Transverse colon (tissue), 4 donors: ENCODE data around the gene BLOC1S3.

Source experiments
- POLR2A ChIP-seq: fragments of 450-650 bp; IDR thresholded peaks from one replicate; pipeline ENCODE4 v1.6.1; 2016; ENCODE audit warnings: antibody characterized with exemption, mild to moderate bottlenecking, moderate library complexity
- POLR2AphosphoS5 ChIP-seq, 3 donors: sonication (generic); formaldehyde crosslinking; IDR thresholded peaks; one replicate each; pipeline ENCODE4 v1.6.1; 2016; ENCODE audit warnings: antibody characterized with exemption in 3 of 3
- TF ChIP-seq, protein P1 (sequence below), 5 experiments: fragments of 200-600 bp in 3 of 5; fragments of 450-650 bp in 2 of 5; sonication (generic) in 3 of 5; IDR thresholded peaks; 1 replicate in 2 of 5; 2 replicates in 3 of 5; pipeline ENCODE4 v1.5.1; 2016 to 2017; ENCODE audit warnings: antibody characterized with exemption in 5 of 5, inconsistent platforms in 3 of 5, mild to moderate bottlenecking in 2 of 5, moderate library complexity in 1 of 5

DNA sequence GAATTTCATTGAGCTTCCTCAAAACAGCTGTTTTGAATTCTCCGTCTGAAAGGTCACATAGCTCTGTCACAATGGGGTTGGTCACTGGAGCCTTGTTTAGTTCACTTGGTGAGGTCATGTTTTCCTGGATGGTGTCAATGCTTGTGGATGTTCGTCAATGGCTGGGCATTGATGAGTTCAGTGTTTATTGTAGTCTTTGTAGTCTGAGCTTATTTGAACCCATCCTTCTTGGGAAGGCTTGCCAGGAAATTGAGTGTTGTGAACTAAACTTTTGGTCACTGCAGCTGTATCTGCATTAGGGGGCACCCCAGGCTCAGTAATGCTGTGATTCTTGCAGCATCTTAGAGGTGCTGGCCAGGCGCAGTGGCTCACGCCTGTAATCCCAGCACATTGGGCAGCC, 22.0 kb downstream of the BLOC1S3 start:
- TF ChIP-seq POLR2A (no peak), POLR2AphosphoS5 (IDR thresholded peaks at IDR 0.05) (no peak)
- TF ChIP-seq, protein P1, sequence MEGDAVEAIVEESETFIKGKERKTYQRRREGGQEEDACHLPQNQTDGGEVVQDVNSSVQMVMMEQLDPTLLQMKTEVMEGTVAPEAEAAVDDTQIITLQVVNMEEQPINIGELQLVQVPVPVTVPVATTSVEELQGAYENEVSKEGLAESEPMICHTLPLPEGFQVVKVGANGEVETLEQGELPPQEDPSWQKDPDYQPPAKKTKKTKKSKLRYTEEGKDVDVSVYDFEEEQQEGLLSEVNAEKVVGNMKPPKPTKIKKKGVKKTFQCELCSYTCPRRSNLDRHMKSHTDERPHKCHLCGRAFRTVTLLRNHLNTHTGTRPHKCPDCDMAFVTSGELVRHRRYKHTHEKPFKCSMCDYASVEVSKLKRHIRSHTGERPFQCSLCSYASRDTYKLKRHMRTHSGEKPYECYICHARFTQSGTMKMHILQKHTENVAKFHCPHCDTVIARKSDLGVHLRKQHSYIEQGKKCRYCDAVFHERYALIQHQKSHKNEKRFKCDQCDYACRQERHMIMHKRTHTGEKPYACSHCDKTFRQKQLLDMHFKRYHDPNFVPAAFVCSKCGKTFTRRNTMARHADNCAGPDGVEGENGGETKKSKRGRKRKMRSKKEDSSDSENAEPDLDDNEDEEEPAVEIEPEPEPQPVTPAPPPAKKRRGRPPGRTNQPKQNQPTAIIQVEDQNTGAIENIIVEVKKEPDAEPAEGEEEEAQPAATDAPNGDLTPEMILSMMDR (IDR thresholded peaks at IDR 0.05), result no peak
